Breast epithelium (tissue), 3 donors: ENCODE results near the gene ECEL1.
"Not testable (repeated sequence)": the region's sequence is repeated elsewhere in the genome, so short reads cannot be mapped to it uniquely, and the experiment has no call there.

Experiments
- CTCF ChIP-seq, 3 donors: fragments of 450-650 bp; IDR thresholded peaks; one replicate each; pipeline ENCODE4 v1.5.1; 2016 to 2017; ENCODE audit warnings: antibody characterized with exemption in 3 of 3, mild to moderate bottlenecking in 3 of 3, moderate library complexity in 3 of 3
- POLR2AphosphoS5 ChIP-seq, 3 donors: sonication (generic); formaldehyde crosslinking; IDR thresholded peaks; one replicate each; pipeline ENCODE4 v1.6.1; 2017; ENCODE audit warnings: antibody characterized with exemption in 3 of 3

- not testable (repeated sequence) for TF ChIP-seq POLR2AphosphoS5, CTCF (IDR thresholded peaks at IDR 0.05)
Observed at GRCh38 chr2:232445149-232445885, 42.3 kb downstream of the ECEL1 start.
